Peyer's patch (tissue), 4 donors: ENCODE results near the gene KIAA0930. TPM values are rescaled to one million over a fixed set of nuclear protein-coding genes. Genes with fewer than 3 reads are reported as not detected.
A peak's percentile ranks its signal among the peaks of the same experiment; 100 is the strongest.
"Not testable (repeated sequence)": the region's sequence is repeated elsewhere in the genome, so short reads cannot be mapped to it uniquely, and the experiment has no call there.

Experiments
- DNase-seq, 3 donors: peaks; one replicate each; pipeline ENCODE4 v3.0.0-alpha.2; 2017 to 2019
- H3K27ac ChIP-seq, 4 donors: fragments of 200-600 bp; sonication (generic); one replicate each; pipeline ENCODE4 v1.5.1; 2016 to 2019
- H3K27me3 ChIP-seq, 2 donors: fragments of 200-600 bp; sonication (generic); one replicate each; pipeline ENCODE4 v1.5.1; 2019
- H3K36me3 ChIP-seq, 3 donors: fragments of 200-600 bp; sonication (generic); one replicate each; pipeline ENCODE4 v1.5.1; 2016 to 2019
- H3K4me1 ChIP-seq, 4 donors: fragments of 200-600 bp; sonication (generic); one replicate each; pipeline ENCODE4 v1.5.1; 2016 to 2019
- H3K4me3 ChIP-seq, 4 donors: fragments of 200-600 bp; sonication (generic); 1 replicate in 3 of 4; 2 replicates in 1 of 4; pipeline ENCODE4 v1.5.1; 2016 to 2019; ENCODE audit warnings: mild to moderate bottlenecking in 1 of 4
- H3K9me3 ChIP-seq, 4 donors: fragments of 200-600 bp; sonication (generic); one replicate each; pipeline ENCODE4 v1.5.1; 2016 to 2019; ENCODE audit warnings: mild to moderate bottlenecking in 1 of 4
- CTCF ChIP-seq, 6 experiments: fragments of 450-650 bp in 4 of 6; fragments of 200-600 bp in 2 of 6; sonication (generic) in 1 of 6; IDR thresholded peaks; one replicate each; pipeline ENCODE4 v1.5.1; 2017 to 2019; ENCODE audit warnings: antibody characterized with exemption in 6 of 6, mild to moderate bottlenecking in 3 of 6, moderate library complexity in 1 of 6
- POLR2A ChIP-seq, 2 donors: fragments of 450-650 bp; IDR thresholded peaks; one replicate each; pipeline ENCODE4 v1.5.1; 2017; ENCODE audit warnings: antibody characterized with exemption in 2 of 2, mild to moderate bottlenecking in 2 of 2, moderate library complexity in 2 of 2
- total RNA-seq, 4 donors: library from RNA; depleted of rRNA; stranded (reverse); fragments of >200 nt; gene quantifications; one replicate each; pipeline ENCODE4 v1.1.0, GENCODE V29; 2016

KIAA0930 gene
- total RNA-seq, 4 donors from 2014 or later: 21.2 to 41.3 (median 27.8) TPM

- Histone ChIP-seq H3K9me3 (no peaks in the 10 kb centered on the region), H3K4me3 (no peak overlapping the region), H3K27ac (no peak overlapping the region), H3K36me3 (peaks cover 0 to 38% (median 0%) of the 10 kb centered on the region in 3 donors), H3K27me3 (no peaks in the 10 kb centered on the region), H3K4me1 (peaks cover 0 to 4% (median 0%) of the 10 kb centered on the region in 4 donors)
- DNase-seq: peak in 1 of 3 donors; percentile 45
- TF ChIP-seq CTCF (IDR thresholded peaks at IDR 0.05) (no peak), POLR2A (IDR thresholded peaks at IDR 0.05) (no peak)
Measured at GRCh38 chr22:45192701-45193187, 48.0 kb downstream of the KIAA0930 start.

- H3K27ac ChIP-seq, H3K4me1 ChIP-seq, H3K4me3 ChIP-seq, H3K27me3 ChIP-seq, H3K9me3 ChIP-seq, DNase-seq: not testable (repeated sequence)
- H3K36me3 ChIP-seq: peaks cover 0 to 28% (median 0%) of the 10 kb centered on the region in 3 donors
Measured at GRCh38 chr22:45191746-45192145, 48.9 kb downstream of the KIAA0930 start.

GRCh38 chr22:45190202-45190872 is 50.4 kb downstream of the KIAA0930 start:
- peaks cover 0 to 21% (median 0%) of the 10 kb centered on the region in 3 donors for H3K36me3 ChIP-seq
- H3K9me3 ChIP-seq: no peaks in the 10 kb centered on the region
- DNase-seq: no peak
- H3K4me1 ChIP-seq: peaks cover 0 to 4% (median 0%) of the 10 kb centered on the region in 4 donors
- no peaks in the 10 kb centered on the region for H3K27me3 ChIP-seq
- no peak overlapping the region for H3K27ac ChIP-seq
- TF ChIP-seq CTCF (IDR thresholded peaks at IDR 0.05): no peak
- TF ChIP-seq POLR2A (IDR thresholded peaks at IDR 0.05): no peak
- no peak overlapping the region for H3K4me3 ChIP-seq

GRCh38 chr22:45188779-45189178 is 51.9 kb downstream of the KIAA0930 start:
- Histone ChIP-seq H3K4me3 (no peak overlapping the region), H3K27me3 (no peaks in the 10 kb centered on the region), H3K36me3 (peaks cover 0 to 35% (median 0%) of the 10 kb centered on the region in 3 donors), H3K27ac (no peak overlapping the region), H3K9me3 (no peaks in the 10 kb centered on the region), H3K4me1 (peaks cover 0 to 4% (median 0%) of the 10 kb centered on the region in 4 donors)
- DNase-seq: peak in 1 of 3 donors; percentile 8
- TF ChIP-seq POLR2A (IDR thresholded peaks at IDR 0.05) (no peak), CTCF (IDR thresholded peaks at IDR 0.05) (no peak)

- no peak overlapping the region for H3K27ac ChIP-seq
- TF ChIP-seq CTCF (IDR thresholded peaks at IDR 0.05) (no peak), POLR2A (IDR thresholded peaks at IDR 0.05) (no peak)
- no peak for DNase-seq
- H3K4me1 ChIP-seq: peaks cover 0 to 3% (median 0%) of the 10 kb centered on the region in 4 donors
- peaks cover 0 to 44% (median 0%) of the 10 kb centered on the region in 3 donors for H3K36me3 ChIP-seq
- H3K27me3 ChIP-seq: no peaks in the 10 kb centered on the region
- no peak overlapping the region for H3K4me3 ChIP-seq
- H3K9me3 ChIP-seq: no peaks in the 10 kb centered on the region
Measured at GRCh38 chr22:45187891-45188290, 52.8 kb downstream of the KIAA0930 start.

- Histone ChIP-seq H3K36me3 (peaks cover 0 to 62% (median 0%) of the 10 kb centered on the region in 3 donors), H3K4me3 (no peak overlapping the region), H3K9me3 (no peaks in the 10 kb centered on the region), H3K27me3 (no peaks in the 10 kb centered on the region), H3K4me1 (no peaks in the 10 kb centered on the region), H3K27ac (no peak overlapping the region)
- DNase-seq: peak in 1 of 3 donors; percentile 11
- TF ChIP-seq POLR2A (IDR thresholded peaks at IDR 0.05): no peak
- TF ChIP-seq CTCF (IDR thresholded peaks at IDR 0.05): no peak
Measured at GRCh38 chr22:45185718-45186514, 54.8 kb downstream of the KIAA0930 start.
